H9 (cell line): ENCODE measurements around the gene POU4F3. TPM values are rescaled to one million over a fixed set of nuclear protein-coding genes. Genes with fewer than 3 reads are reported as not detected.

Source experiments
- DNase-seq: peaks from one replicate; pipeline ENCODE4 v3.0.0-alpha.2; 2017
- H2AFZ ChIP-seq: one replicate; pipeline ENCODE4 v1.6.1; 2013; ENCODE audit warnings: mild to moderate bottlenecking, low read length, control low read depth, moderate library complexity
- H2AK5ac ChIP-seq: 2 replicates; pipeline ENCODE4 v1.6.1; 2013; ENCODE audit warnings: low read length, control low read depth, mixed read lengths; ENCODE audit not compliant: insufficient read length
- H2BK120ac ChIP-seq: one replicate; pipeline ENCODE4 v1.6.1; 2013; ENCODE audit warnings: low read depth, mild to moderate bottlenecking, low read length, control low read depth, inconsistent platforms; ENCODE audit not compliant: poor library complexity, severe bottlenecking
- H2BK12ac ChIP-seq: 2 replicates; pipeline ENCODE4 v1.6.1; 2013; ENCODE audit warnings: low read length, control low read depth, mixed read lengths, low read depth; ENCODE audit not compliant: insufficient read length
- H2BK15ac ChIP-seq: 2 replicates; pipeline ENCODE4 v1.6.1; 2013; ENCODE audit warnings: low read depth, low read length, control low read depth
- H2BK20ac ChIP-seq: one replicate; pipeline ENCODE4 v1.6.1; 2013; ENCODE audit warnings: low read depth, mild to moderate bottlenecking, low read length, control low read depth, inconsistent platforms; ENCODE audit not compliant: poor library complexity, severe bottlenecking
- H2BK5ac ChIP-seq: 2 replicates; pipeline ENCODE4 v1.6.1; 2013; ENCODE audit warnings: low read length, control low read depth, mixed read lengths; ENCODE audit not compliant: insufficient read length
- H3K14ac ChIP-seq: 2 replicates; pipeline ENCODE4 v1.6.1; 2013; ENCODE audit warnings: low read length, control low read depth; ENCODE audit not compliant: insufficient read depth
- H3K18ac ChIP-seq: 2 replicates; pipeline ENCODE4 v1.6.1; 2013; ENCODE audit warnings: low read depth, mild to moderate bottlenecking, mixed read lengths, low read length, control low read depth; ENCODE audit not compliant: insufficient read length
- H3K23ac ChIP-seq: 2 replicates; pipeline ENCODE4 v1.6.1; 2013; ENCODE audit warnings: low read length, control low read depth, mixed read lengths, low read depth; ENCODE audit not compliant: insufficient read length
- H3K23me2 ChIP-seq: 2 replicates; pipeline ENCODE4 v1.6.1; 2013; ENCODE audit warnings: low read depth, mild to moderate bottlenecking, mixed read lengths, low read length, control low read depth; ENCODE audit not compliant: insufficient read length, poor library complexity, severe bottlenecking
- H3K27ac ChIP-seq: 2 replicates; pipeline ENCODE4 v1.5.1; 2013; ENCODE audit warnings: low read length, control low read depth, mixed read lengths, low read depth; ENCODE audit not compliant: insufficient read length
- H3K27me3 ChIP-seq: 2 replicates; pipeline ENCODE4 v1.6.1; 2013; ENCODE audit warnings: low read length, control low read depth, inconsistent platforms; ENCODE audit not compliant: insufficient read depth
- H3K4ac ChIP-seq: 2 replicates; pipeline ENCODE4 v1.6.1; 2013; ENCODE audit warnings: low read depth, mild to moderate bottlenecking, control low read depth, inconsistent platforms, low read length, moderate library complexity
- H3K4me1 ChIP-seq: 2 replicates; pipeline ENCODE4 v1.6.1; 2013; ENCODE audit warnings: low read length, control low read depth, inconsistent platforms; ENCODE audit not compliant: insufficient read depth
- H3K4me2 ChIP-seq: 2 replicates; pipeline ENCODE4 v1.6.1; 2013; ENCODE audit warnings: low read length, control low read depth, mixed read lengths; ENCODE audit not compliant: insufficient read length, insufficient read depth
- H3K56ac ChIP-seq: 2 replicates; pipeline ENCODE4 v1.6.1; 2013; ENCODE audit warnings: low read depth, mild to moderate bottlenecking, mixed read lengths, low read length, control low read depth; ENCODE audit not compliant: insufficient read length
- H3K79me1 ChIP-seq: 2 replicates; pipeline ENCODE4 v1.6.1; 2013; ENCODE audit warnings: low read depth, mild to moderate bottlenecking, moderate library complexity, low read length, control low read depth, inconsistent platforms; ENCODE audit not compliant: insufficient read depth, poor library complexity, severe bottlenecking
- H3K79me2 ChIP-seq: 2 replicates; pipeline ENCODE4 v1.6.1; 2013; ENCODE audit warnings: low read length, control low read depth, inconsistent platforms; ENCODE audit not compliant: insufficient read depth
- H3K9ac ChIP-seq: 2 replicates; pipeline ENCODE4 v1.6.1; 2013; ENCODE audit warnings: low read length, control low read depth, mixed read lengths; ENCODE audit not compliant: insufficient read length; ENCODE audit errors: extremely low read depth
- H3K9me3 ChIP-seq: one replicate; pipeline ENCODE4 v1.6.1; 2013; ENCODE audit warnings: low read depth, low read length, inconsistent platforms; ENCODE audit not compliant: control insufficient read depth
- H3T11ph ChIP-seq: one replicate; pipeline ENCODE4 v1.6.1; 2013; ENCODE audit warnings: mild to moderate bottlenecking, low read length, control low read depth, inconsistent platforms
- H4K20me1 ChIP-seq: one replicate; pipeline ENCODE4 v1.6.1; 2013; ENCODE audit not compliant: control insufficient read depth, insufficient read length, insufficient read depth
- H4K5ac ChIP-seq: 2 replicates; pipeline ENCODE4 v1.6.1; 2013; ENCODE audit warnings: low read depth, mild to moderate bottlenecking, mixed read lengths, low read length, control low read depth; ENCODE audit not compliant: insufficient read length
- H4K8ac ChIP-seq: replicated peaks from 2 replicates; pipeline ENCODE4 v1.6.1; 2013; ENCODE audit warnings: low read length, control low read depth, mixed read lengths, low read depth; ENCODE audit not compliant: insufficient read length
- H4K91ac ChIP-seq: 2 replicates; pipeline ENCODE4 v1.6.1; 2013; ENCODE audit warnings: low read depth, mild to moderate bottlenecking, moderate library complexity, mixed read lengths, low read length, control low read depth; ENCODE audit not compliant: insufficient read length
- H3K27ac Mint-ChIP-seq, 3 experiments: 2 replicates in 2 of 3; 3 replicates in 1 of 3; pipeline ENCODE4 v1.8.0; 2020 to 2021; ENCODE audit warnings: mixed read lengths in 3 of 3, mild to moderate bottlenecking in 1 of 3, moderate library complexity in 1 of 3
- H3K27me3 Mint-ChIP-seq: 2 replicates; pipeline ENCODE4 v1.8.0; 2021; ENCODE audit warnings: low read depth, mild to moderate bottlenecking, moderate library complexity, mixed read lengths
- H3K36me3 Mint-ChIP-seq, 3 experiments: 2 replicates in 2 of 3; 3 replicates in 1 of 3; pipeline ENCODE4 v1.8.0; 2020 to 2021; ENCODE audit warnings: low read depth in 3 of 3, mixed read lengths in 3 of 3; ENCODE audit not compliant: insufficient read depth in 1 of 3
- H3K4me1 Mint-ChIP-seq, 2 experiments: 2 replicates each; pipeline ENCODE4 v1.8.0; 2020; ENCODE audit warnings: mixed read lengths in 2 of 2
- H3K4me3 Mint-ChIP-seq, 2 experiments: 2 replicates in 1 of 2; 3 replicates in 1 of 2; pipeline ENCODE4 v1.8.0; 2020 to 2021; ENCODE audit warnings: mild to moderate bottlenecking in 2 of 2, mixed read lengths in 2 of 2, moderate library complexity in 1 of 2
- H3K9me3 Mint-ChIP-seq, 2 experiments: 2 replicates in 1 of 2; 3 replicates in 1 of 2; pipeline ENCODE4 v1.8.0; 2020; ENCODE audit warnings: mild to moderate bottlenecking in 2 of 2, mixed read lengths in 2 of 2, moderate library complexity in 1 of 2
- CTCF ChIP-seq: fragments of 200-600 bp; sonication (generic); conservative IDR thresholded peaks from 3 replicates; pipeline ENCODE4 v1.8.0; 2021; ENCODE audit warnings: antibody characterized with exemption, mild to moderate bottlenecking
- WGBS: extraction: QIAGEN DNeasy Blood & Tissue Kit; methylation state at CpG from one replicate; pipeline ENCODE4 v1.1.7; 2013; ENCODE audit warnings: missing lambda C conversion rate, low lambda C conversion rate, mixed read lengths; ENCODE audit not compliant: insufficient read length; ENCODE audit errors: extremely low coverage; 5-methylcytosine and 5-hydroxymethylcytosine counted together
- total RNA-seq: library from RNA; stranded (reverse); gene quantifications from 2 replicates; pipeline ENCODE4 v1.2.1, GENCODE V29; 2021

The POU4F3 gene
- total RNA-seq, 1 experiment from 2014 or later: not detected

GRCh38 chr5:146366904-146367303 lies 28.3 kb downstream of the POU4F3 start:
- no peak overlapping the region for H3K27ac ChIP-seq
- peaks cover 20 to 25% of the 10 kb centered on the region in 2 experiments for H3K4me1 Mint-ChIP-seq
- no peak overlapping the region for H2BK5ac ChIP-seq
- H4K5ac ChIP-seq: no peak overlapping the region
- no peak overlapping the region for H2BK12ac ChIP-seq
- peaks cover 43% of the 10 kb centered on the region for H3K27me3 Mint-ChIP-seq
- no peak overlapping the region for H2AK5ac ChIP-seq
- no peak overlapping the region for H2BK15ac ChIP-seq
- H3K27me3 ChIP-seq: no peaks in the 10 kb centered on the region; the same call in 1 of the 2 replicates
- no peak overlapping the region for H3K18ac ChIP-seq
- H2BK20ac ChIP-seq: no peak overlapping the region
- no peak overlapping the region for H3K27ac Mint-ChIP-seq
- no peaks in the 10 kb centered on the region for H3K9me3 ChIP-seq
- no peak overlapping the region for H3T11ph ChIP-seq
- no peaks in the 10 kb centered on the region for H3K9me3 Mint-ChIP-seq
- H4K20me1 ChIP-seq: no peaks in the 10 kb centered on the region
- peaks cover 5% of the 10 kb centered on the region; the same call in 1 of the 2 replicates for H3K4me1 ChIP-seq
- no peak for TF ChIP-seq CTCF
- H3K56ac ChIP-seq: no peak overlapping the region
- H3K14ac ChIP-seq: no peak overlapping the region
- no peak for DNase-seq
- WGBS: no CpG with 5 or more reads among the region's 1 CpG
- no peak overlapping the region for H2BK120ac ChIP-seq
- H4K8ac ChIP-seq: no peak overlapping the region
- H4K91ac ChIP-seq: no peak overlapping the region
- H3K23ac ChIP-seq: no peak overlapping the region
- no peaks in the 10 kb centered on the region for H3K79me1 ChIP-seq
- no peaks in the 10 kb centered on the region for H3K23me2 ChIP-seq
- no peak overlapping the region for H3K4ac ChIP-seq
- no peak overlapping the region for H3K4me2 ChIP-seq
- H2AFZ ChIP-seq: no peak overlapping the region
- H3K79me2 ChIP-seq: no peaks in the 10 kb centered on the region
- no peaks in the 10 kb centered on the region for H3K36me3 Mint-ChIP-seq
- no peak overlapping the region for H3K9ac ChIP-seq
- H3K4me3 Mint-ChIP-seq: no peak overlapping the region
